Activated gamma-delta T cell treated with anti-CD3 and anti-CD28 coated beads, Interleukin-2, amount 50 U/mL, for 16 hours (primary cell): ENCODE results near the gene PPP2R3A.
"Not testable (repeated sequence)": the region's sequence is repeated elsewhere in the genome, so short reads cannot be mapped to it uniquely, and the experiment has no call there.

Experiments
- DNase-seq: peaks from one replicate; pipeline ENCODE4 v3.0.0-alpha.2; 2020; ENCODE audit warnings: low read depth

PPP2R3A gene, protein sequence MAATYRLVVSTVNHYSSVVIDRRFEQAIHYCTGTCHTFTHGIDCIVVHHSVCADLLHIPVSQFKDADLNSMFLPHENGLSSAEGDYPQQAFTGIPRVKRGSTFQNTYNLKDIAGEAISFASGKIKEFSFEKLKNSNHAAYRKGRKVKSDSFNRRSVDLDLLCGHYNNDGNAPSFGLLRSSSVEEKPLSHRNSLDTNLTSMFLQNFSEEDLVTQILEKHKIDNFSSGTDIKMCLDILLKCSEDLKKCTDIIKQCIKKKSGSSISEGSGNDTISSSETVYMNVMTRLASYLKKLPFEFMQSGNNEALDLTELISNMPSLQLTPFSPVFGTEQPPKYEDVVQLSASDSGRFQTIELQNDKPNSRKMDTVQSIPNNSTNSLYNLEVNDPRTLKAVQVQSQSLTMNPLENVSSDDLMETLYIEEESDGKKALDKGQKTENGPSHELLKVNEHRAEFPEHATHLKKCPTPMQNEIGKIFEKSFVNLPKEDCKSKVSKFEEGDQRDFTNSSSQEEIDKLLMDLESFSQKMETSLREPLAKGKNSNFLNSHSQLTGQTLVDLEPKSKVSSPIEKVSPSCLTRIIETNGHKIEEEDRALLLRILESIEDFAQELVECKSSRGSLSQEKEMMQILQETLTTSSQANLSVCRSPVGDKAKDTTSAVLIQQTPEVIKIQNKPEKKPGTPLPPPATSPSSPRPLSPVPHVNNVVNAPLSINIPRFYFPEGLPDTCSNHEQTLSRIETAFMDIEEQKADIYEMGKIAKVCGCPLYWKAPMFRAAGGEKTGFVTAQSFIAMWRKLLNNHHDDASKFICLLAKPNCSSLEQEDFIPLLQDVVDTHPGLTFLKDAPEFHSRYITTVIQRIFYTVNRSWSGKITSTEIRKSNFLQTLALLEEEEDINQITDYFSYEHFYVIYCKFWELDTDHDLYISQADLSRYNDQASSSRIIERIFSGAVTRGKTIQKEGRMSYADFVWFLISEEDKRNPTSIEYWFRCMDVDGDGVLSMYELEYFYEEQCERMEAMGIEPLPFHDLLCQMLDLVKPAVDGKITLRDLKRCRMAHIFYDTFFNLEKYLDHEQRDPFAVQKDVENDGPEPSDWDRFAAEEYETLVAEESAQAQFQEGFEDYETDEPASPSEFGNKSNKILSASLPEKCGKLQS (N-terminal part only)

DNA sequence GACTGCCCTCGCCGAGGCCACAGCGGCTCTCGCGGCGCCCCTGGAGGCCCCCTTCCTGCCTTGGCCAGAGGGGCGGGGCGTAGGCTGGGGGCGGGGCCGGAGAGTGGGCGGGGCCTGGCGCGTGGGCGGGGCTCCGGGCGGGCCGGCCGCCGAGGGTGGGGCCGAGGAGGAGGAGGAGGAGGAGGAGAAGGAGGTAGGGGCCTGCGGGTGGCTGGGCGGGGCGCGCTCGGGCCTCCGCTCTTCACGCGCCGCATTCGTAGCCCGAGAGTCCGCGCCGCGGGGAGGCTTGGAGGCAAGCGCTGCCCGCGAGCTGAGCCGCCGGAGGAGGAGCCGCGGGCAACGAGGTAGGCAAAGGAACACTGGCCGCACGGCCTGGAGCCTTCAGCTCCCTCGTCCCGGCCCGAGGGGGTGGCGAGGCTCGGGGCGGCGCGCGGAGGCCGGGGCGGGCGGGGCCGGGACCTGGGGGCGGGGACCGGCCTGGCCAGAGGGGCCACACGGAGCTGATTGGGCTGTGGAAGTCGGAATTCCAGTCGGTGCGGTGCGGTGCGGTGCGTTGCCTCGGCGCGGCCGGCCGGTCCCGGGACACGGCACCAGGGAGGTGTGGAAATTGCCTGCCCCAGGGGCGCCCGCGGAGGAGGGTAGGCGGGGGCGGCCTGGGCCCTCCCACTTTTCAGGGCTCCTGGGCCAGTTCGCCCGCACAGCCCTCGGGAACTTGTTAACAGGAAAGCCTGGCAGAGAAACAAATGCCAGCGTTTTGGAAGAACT lies at the start of gene PPP2R3A:
Gene PPP2R3A, plus strand, starts transcription at position 223 of the 765 bp plus-strand sequence. CDS start 35,771 bp downstream, outside the sequence.
- DNase-seq: peak; percentile 57

DNA sequence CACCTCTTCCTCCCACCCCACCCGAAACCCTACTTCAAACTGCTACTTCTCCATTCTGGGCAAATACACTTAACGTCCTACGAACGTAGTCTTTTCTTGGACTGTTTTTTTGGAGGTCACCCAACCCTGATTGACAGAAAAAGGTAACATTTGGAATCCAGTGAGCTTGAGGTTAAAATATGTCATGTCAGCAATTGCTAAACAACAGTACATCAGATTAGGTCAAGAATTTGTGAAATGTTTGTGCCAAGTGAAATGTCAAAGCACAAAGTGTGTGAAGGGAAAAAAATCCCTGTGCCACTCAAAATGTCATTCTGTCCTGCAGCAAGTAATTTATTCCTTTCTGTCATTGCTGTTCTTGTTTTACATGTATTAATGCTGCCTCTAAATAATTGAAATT lies 49.2 kb upstream of the PPP2R3A start:
- no peak for DNase-seq

DNA sequence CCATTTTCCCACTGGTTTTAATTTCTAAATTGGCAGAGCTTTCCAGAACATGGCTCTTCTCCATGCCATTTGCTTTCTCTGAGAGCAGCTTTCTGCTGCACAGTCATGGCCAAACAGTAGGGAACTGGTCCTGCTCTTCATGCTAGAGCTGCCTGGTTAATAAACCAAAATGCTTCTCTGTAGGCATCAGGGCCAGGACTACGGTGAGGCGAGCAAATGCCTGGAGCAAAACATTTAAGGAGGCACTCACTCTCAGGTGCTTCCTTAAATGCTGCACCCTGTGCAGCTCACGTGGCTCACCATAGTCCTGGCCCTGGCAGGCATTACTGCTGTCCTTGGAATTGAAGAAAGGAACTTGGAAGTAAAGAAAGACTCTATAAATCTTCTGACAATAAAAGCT lies 48.5 kb upstream of the PPP2R3A start:
- DNase-seq: no peak

DNA sequence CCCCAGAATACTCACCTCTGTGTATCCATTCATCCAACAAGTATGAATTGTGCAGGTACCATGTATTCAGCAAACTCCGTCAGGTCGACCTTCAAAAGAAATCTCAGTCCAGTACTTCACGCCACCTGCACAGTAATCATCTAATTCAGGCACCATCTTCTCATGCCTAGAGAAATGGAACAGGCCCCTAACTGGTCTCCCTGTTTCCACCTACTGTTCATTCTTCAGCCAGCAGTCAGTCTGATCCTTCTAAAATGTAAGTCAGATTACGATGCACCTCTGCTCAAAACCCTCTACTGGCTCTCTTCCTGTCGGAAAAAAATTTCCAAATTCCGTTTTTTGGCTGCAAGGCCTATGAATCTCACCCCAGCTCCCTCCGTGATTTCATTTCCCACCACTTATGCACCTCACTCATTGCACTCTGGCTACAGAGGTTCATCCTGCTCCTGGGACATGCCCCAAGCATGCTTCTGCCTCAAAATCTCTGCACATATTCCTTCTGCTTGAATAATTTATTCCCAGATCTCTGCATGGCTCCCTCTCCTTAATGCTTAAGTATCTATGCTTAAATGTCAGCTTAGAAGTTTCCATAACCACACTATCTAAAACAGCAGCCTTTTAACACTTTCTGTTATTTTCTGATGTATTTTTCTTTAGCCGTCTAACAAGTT lies 47.5 kb upstream of the PPP2R3A start:
- DNase-seq: no peak

DNA sequence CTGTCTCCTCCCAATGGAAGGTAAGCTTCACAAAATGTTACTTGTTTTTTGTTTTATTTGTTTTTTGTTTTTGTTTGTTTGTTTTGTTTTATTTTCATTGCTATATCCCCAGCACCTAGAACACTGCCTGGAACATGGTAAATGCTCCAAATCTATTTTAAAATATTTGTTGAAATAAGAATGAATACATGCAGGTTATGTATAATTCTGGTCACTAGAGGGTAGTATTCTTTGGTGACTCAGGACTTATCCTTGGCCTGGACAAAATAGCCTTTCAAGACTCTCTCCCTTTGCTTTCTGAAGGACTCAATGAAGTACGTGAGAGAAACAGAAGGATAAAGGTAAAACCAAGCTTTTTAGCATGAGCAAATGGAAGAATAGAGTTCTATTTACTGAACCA lies 46.9 kb upstream of the PPP2R3A start:
- DNase-seq: no peak

DNA sequence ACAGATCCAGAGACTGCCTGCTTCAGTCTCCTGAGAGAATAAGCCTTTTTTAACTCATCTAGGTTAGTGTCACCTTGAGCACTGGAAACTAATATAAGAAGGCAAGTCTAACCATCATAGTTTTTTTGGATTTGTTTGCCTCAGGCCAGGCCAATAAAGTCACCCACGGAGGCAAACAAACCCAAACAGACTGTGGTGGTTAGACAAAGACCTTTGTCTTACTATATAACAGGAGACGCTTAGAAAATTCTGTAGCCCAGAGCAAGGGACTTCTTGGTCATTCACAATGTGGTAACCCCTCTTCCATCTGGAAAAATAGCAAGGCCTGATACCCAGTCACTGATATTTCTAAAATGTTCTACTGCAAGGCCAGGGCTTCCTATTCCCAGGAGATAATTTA lies 45.3 kb upstream of the PPP2R3A start:
- no peak for DNase-seq

DNA sequence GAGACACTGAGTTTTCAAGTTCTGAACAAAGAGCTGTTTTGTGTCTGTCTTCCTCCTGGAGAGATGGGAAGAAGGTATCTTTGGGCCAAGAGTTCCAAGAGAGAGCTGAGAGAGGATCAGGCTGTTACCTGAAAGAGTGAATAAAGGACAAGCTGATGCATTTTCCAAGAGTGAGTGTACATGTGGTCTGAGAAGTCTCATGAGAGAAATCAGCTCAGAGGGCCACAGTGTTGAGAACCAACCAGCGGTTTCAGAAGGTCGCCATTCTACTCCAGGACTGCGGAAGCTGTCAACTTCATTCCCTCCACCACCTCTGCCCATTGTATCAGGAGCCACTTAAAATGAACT lies 42.7 kb upstream of the PPP2R3A start:
- DNase-seq: no peak

DNA sequence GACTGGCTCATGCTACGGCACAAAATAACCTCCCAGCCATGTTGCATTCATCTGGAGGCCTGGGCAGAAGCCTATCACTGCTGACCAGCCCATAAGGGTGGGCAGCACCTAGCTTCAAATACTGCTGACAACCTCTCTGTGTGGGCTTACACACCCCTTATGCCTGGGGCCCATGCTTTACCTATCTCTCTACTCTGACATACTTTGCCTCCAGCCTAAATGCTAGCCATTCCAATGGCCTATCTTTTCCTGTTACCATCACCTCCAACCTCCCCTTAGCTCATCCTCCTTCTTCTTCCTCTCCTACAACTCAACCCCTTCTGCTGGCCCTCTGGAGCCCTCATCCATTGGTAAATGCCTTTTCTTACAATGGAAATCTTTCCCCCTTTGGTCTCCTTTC lies 41.0 kb upstream of the PPP2R3A start:
- no peak for DNase-seq

DNA sequence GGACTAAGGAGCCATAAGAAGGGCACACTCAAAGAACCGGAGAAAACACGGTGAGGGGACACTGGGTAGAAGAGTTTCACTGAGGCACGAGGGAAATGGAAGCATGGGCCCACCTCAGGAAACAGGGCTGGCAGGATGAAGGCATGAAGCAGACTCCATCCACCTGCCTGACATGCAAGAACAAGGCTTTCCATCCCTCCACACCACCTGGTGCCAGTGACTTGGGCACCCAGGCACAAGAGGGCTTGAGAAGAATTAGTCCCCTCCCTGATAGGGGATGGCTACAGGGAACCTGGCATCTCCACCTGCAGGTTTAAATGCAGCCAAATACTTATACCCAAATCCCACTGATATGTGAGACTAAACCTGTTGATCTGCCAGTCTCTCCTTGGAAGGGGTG lies 38.9 kb upstream of the PPP2R3A start:
- DNase-seq: no peak

DNA sequence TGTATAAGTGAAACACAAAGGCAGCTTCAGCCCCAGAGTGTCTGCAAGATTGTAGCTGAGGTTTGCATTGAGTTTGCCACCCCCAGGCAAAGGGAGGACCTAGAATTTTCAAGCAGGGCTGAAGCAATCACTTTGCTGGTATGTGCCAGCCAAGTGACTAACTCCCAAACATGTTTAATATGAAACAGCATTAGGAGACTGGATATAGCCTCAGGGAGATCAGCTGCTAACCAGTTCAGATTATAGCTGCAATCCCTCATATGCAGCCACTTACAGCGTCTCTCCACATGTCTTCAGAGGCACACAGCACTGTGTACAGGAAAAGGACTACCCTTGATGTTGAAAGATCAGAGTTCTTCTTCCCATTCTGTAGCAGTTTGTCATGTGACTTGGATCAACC lies 38.4 kb upstream of the PPP2R3A start:
- DNase-seq: no peak

DNA sequence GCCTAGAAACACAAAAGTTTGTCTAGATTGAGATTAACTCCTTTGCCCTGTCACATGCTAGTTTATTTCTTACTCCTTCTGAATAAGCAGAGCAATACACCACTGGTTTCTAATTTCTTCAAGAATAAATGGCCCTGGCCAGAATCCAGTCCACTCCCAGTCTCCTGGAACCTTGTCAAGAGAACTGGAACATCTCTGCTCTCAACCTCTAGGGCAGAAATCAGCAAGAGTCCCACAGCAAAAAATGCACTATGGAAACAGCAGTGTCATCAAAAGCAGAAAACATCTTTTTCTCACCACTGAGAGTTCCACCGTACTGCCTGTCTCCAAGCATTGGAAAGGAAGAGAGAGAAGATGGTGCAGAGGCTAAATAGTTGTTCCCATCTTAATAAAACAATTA lies 35.9 kb upstream of the PPP2R3A start:
- no peak for DNase-seq

DNA sequence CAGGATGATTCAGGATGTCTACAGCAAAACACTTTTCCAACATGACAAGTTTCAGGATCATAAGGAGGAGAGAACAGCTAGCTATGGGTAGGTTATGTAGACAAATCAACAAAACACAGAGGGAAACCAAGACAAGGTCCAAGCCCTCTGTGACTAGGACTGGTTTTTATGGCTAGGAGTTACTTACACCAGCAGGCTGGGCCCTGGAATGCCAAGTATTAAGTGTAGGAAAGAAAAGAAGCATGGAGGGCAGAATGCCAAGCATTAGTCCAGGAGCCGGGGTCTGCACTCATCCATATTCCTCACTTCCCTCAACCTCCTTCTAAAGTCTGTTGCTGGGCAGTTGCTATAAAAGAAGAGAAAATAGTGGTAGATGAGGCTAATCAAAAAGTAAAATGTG lies 35.3 kb upstream of the PPP2R3A start:
- DNase-seq: no peak

DNA sequence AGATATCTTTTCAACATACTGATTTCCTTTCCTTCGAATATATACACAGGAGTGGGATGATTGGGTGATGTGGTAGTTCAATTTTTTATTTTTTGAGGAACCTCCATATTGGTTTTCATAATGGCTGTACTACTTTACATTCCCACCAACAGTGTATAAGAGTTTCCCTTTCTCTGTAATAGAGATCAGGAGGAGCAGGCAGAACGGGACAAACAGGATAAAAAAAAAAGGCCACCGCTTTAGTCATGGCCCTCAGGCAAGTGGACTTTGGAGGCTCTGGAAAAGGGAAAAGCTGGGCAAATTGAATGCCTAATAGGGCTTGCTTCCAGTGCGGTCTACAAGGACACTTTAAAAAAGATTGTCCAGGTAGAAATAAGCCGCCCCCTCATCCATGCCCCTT lies 30.4 kb upstream of the PPP2R3A start:
- DNase-seq: not testable (repeated sequence)

DNA sequence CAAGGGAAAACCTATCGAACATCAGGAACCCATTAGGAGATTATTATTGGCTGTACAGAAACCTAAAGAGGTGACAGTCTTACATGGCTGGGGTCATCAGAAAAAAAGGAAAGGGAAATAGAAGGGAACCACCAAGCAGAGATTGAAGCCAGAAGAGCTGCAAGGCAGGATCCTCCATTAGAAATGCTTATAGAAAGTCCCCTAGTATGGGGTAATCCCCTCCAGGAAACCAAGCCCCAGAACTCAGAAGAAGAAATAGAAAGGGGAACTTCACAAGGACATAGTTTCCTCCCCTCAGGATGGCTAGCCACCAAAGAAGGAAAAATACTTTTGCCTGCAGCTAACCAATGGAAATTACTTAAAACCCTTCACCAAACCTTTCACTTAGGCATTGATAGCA lies 27.8 kb upstream of the PPP2R3A start:
- DNase-seq: not testable (repeated sequence)

DNA sequence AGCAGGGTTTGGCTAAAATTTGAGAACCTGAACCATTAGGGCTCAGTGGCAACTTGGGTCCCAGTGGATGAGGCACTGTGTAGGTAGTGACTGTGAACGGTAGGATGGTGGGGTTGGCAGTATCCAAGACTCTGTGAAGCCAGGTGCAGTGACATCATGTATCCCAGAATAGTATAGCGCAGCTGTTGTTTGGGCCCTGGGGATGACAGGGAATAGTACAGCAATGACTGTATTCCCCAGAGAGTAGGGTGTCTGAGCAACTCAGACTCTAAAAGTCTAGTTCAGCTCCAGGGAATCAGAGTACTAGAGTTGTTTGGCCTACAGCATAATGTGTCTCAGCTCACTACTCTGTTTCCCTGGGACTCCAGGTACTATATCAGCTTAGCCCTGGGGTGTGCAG lies 20.7 kb upstream of the PPP2R3A start:
- no peak for DNase-seq

DNA sequence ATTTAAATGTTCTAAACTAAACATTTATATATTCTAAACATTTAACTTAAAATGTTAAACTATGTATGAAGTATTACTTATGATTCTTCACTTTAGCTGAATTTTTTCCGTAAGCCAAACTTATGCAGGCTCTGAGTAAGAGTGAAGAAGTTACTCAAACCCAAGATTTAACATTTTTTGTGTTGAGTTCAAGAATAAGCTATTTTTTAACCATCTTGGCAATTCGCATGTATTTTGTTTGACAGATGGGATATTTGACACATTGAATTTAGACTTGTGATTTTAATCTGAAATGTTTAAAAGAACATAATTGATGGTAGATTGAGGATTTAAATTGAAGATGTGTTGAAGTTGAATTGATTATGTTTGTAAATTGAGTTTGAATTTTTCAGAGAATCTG lies 14.6 kb upstream of the PPP2R3A start:
- DNase-seq: no peak

DNA sequence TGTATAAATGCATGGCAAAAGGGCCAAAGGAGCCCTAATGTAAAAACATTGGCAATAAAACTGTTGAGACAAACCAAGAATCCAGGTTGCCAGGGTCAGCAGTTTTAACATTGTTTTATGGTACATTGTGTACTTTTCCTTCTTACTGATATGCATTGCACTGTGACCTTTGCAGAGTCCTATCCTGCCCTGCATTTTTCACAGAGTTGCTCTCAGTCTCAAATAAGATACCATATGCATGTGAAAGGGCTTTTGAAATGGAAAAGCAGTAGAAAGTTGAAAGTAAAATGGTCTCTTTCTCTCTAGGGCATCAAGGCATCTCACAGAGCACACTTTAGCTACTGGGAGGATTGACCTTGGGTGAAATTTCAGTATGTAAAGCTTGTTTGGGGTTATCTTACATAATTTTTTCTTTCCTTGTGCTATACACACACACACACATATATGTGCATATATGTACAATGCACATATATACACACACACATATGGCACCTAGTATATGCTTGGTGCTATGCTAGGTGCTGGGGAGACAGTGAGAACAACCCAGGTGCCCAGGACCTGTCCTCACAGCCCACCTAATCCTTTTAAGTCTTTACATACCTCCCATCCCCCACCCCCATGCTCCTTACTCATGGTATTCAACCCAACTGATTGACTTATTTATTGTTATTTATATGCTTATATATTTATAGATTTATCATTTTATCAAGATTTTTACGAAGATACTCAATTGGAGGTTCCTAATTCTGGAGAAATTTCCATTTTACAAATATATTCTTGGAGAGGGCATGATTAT lies 1.2 kb upstream of the PPP2R3A start:
- DNase-seq: no peak

DNA sequence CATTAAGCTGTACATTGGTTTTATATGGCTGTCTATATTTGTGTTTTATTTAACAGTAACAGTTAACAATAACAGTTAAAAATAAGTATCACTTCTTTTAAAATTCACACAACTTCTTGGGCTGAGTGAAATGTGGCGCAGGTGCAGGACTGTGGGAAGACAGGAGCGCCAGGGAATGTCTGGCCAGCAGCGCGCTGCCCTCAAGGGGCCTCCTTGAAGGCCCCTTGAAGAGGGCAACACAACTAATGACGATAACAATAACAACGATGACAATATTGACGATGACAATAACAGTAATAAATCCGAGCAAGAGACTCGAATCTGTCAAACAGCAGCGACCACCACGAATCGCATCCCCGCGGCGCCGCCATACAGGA lies 411 bp upstream of the PPP2R3A start:
- no peak for DNase-seq

DNA sequence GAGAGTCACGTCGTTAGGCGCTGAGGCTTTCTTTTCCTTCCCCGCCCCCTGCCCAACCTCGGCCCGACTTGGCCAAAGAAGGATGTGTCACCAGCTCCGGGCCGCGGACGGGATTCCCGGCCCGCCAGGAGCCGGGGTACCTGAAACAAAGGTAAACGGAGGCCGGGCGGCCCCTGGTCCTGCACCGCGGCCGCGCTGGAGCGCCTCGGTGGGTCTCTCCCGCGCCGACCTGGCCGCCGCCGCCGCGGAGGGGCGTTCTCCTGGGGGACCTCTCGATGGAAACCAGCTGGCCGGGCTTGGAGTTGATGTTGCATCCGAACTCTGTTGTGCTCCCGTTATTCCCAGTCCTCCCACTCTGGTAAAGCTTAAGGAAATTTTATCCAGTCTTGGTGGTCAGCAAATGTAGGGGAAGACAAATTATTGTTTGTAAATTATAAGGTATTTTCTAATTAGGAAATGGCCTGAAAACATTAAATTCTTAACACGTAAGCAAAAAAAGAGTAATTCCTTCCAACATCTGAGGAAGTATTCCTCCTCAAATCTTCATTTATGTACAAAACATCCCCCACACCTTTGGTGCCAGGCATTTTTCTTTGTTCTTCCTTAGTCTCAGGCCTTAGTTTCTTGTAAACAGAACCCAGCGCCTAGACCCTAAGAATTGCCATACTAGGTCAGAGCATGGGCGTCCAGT lies 888 bp downstream of the PPP2R3A start:
- no peak for DNase-seq

DNA sequence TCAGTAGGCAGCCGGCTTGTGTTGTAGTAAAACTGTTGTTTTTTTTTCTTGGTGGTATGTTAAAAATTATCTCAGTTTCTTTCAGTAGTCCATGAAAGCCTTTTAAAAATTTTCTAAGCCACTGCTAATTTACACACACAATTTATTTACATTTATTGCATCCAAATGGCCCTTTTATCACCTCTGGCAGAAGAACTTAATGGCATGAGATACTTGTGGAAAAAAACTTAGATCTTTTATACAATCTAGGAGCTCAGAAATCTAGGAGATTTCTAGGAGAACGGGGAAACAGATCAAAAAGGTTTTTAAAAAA lies 1.4 kb downstream of the PPP2R3A start:
- DNase-seq: no peak
